ENCODE results near the gene GJA4. TPM values are rescaled to one million over a fixed set of nuclear protein-coding genes. Genes with fewer than 3 reads are reported as not detected.

Gene GJA4
- total RNA-seq, 1 experiment from 2014 or later: not detected

- Histone ChIP-seq H3K36me3 (ENCODE audit: low read depth, low read length) (no peaks in the 10 kb centered on the region), H3K27ac (ENCODE audit: low read length) (no peak overlapping the region), H3K9me3 (ENCODE audit: low read length) (no peaks in the 10 kb centered on the region), H3K4me2 (ENCODE audit: low read length) (no peak overlapping the region), H3K4me1 (ENCODE audit: insufficient read depth, low read length) (no peaks in the 10 kb centered on the region), H3F3A (ENCODE audit: low read length, unreplicated experiment) (no peaks in the 10 kb centered on the region), H3K9me2 (replicated peaks; ENCODE audit: low read length) (no peaks in the 10 kb centered on the region), H3K4me3 (ENCODE audit: low read length) (no peak overlapping the region), H3K79me2 (ENCODE audit: low read length) (no peaks in the 10 kb centered on the region), H3K27me3 (ENCODE audit: low read length) (no peaks in the 10 kb centered on the region), H3K9ac (ENCODE audit: low read length) (no peak overlapping the region), H4K20me1 (ENCODE audit: low read length) (no peaks in the 10 kb centered on the region), H2AFZ (ENCODE audit: low read length) (no peak overlapping the region)
- intact Hi-C loops (cut with micrococcal nuclease): no loop called here
- ChIA-PET CTCF (no interaction called here), POLR2A (ENCODE audit: unreplicated experiment) (no interaction called here)
- ATAC-seq (no peak), DNase-seq (no peak)
- no TSS peak for BruUV-seq (replicated peaks)
- TF ChIP-seq EZH2phosphoT487 (IDR thresholded peaks at IDR 0.05; ENCODE audit: borderline replicate concordance, low read length) (no peak), EZH2 (IDR thresholded peaks at IDR 0.05; ENCODE audit: low read length, unreplicated experiment) (no peak)
- TF ChIP-seq, protein P1, sequence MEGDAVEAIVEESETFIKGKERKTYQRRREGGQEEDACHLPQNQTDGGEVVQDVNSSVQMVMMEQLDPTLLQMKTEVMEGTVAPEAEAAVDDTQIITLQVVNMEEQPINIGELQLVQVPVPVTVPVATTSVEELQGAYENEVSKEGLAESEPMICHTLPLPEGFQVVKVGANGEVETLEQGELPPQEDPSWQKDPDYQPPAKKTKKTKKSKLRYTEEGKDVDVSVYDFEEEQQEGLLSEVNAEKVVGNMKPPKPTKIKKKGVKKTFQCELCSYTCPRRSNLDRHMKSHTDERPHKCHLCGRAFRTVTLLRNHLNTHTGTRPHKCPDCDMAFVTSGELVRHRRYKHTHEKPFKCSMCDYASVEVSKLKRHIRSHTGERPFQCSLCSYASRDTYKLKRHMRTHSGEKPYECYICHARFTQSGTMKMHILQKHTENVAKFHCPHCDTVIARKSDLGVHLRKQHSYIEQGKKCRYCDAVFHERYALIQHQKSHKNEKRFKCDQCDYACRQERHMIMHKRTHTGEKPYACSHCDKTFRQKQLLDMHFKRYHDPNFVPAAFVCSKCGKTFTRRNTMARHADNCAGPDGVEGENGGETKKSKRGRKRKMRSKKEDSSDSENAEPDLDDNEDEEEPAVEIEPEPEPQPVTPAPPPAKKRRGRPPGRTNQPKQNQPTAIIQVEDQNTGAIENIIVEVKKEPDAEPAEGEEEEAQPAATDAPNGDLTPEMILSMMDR (conservative IDR thresholded peaks at IDR 0.05; ENCODE audit: low read depth, low read length): no peak
Observed at GRCh38 chr1:34827341-34827941, 34.6 kb downstream of the GJA4 start.

DNA sequence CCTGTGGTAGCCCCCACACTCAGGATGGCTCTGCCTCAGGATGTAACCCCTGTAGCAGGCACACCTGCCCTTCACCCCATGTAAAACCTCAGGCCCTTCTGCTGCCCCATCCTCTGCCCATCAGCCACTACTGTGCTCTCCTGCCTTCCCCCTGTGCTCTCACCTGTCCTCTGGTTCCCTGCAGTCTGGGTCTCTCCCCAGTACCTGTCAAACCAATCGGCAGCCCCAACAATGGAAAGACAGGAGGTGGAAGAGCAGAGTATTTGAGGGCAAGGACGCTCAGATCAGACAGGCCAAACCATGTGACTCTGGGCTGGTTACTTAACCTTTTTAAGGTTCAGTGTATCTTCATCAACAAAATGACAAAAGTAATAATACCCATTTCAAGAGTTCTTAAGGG is 35.8 kb downstream of the GJA4 start:
- POLR2A ChIA-PET (ENCODE audit: unreplicated experiment): no interaction called here
- H3K27me3 ChIP-seq (ENCODE audit: low read length): no peaks in the 10 kb centered on the region
- intact Hi-C loops (cut with micrococcal nuclease): no loop called here
- H3K4me2 ChIP-seq (ENCODE audit: low read length): no peak overlapping the region
- no peak overlapping the region for H2AFZ ChIP-seq (ENCODE audit: low read length)
- H3K9ac ChIP-seq (ENCODE audit: low read length): no peak overlapping the region
- ATAC-seq (no peak), DNase-seq (no peak)
- BruUV-seq (replicated peaks): no TSS peak
- CTCF ChIA-PET: no interaction called here
- H3F3A ChIP-seq (ENCODE audit: low read length, unreplicated experiment): no peaks in the 10 kb centered on the region
- TF ChIP-seq EZH2 (IDR thresholded peaks at IDR 0.05; ENCODE audit: low read length, unreplicated experiment) (no peak), EZH2phosphoT487 (IDR thresholded peaks at IDR 0.05; ENCODE audit: borderline replicate concordance, low read length) (no peak)
- TF ChIP-seq, protein P1 (conservative IDR thresholded peaks at IDR 0.05; ENCODE audit: low read depth, low read length): no peak
- H3K4me3 ChIP-seq (ENCODE audit: low read length): no peak overlapping the region
- no peaks in the 10 kb centered on the region for H3K4me1 ChIP-seq (ENCODE audit: insufficient read depth, low read length)
- H3K9me3 ChIP-seq (ENCODE audit: low read length): no peaks in the 10 kb centered on the region
- no peaks in the 10 kb centered on the region for H3K36me3 ChIP-seq (ENCODE audit: low read depth, low read length)
- no peak overlapping the region for H3K27ac ChIP-seq (ENCODE audit: low read length)
- H3K9me2 ChIP-seq (replicated peaks; ENCODE audit: low read length): no peaks in the 10 kb centered on the region
- no peaks in the 10 kb centered on the region for H4K20me1 ChIP-seq (ENCODE audit: low read length)
- H3K79me2 ChIP-seq (ENCODE audit: low read length): no peaks in the 10 kb centered on the region

DNA sequence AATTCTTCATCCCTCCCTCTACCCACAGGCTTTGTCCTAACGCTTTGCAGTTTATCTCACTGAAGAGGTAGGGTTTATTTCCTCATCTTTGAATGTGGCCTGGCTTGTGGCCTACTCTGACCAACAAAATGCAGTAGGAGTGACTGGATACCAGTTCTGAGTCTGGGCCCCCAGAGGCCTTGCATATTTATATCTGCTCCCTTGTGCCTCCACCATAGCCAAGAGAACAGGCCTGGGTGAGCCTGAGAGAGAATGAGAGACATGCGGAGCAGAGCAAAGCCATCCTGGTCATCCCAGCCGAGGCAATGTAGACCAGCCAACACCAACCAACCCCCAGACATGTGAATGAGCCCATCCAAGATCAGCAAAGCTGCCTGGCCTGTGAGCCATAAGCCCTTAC is 36.5 kb downstream of the GJA4 start:
- H2AFZ ChIP-seq (ENCODE audit: low read length): no peak overlapping the region
- no peaks in the 10 kb centered on the region for H3K4me1 ChIP-seq (ENCODE audit: insufficient read depth, low read length)
- BruUV-seq (replicated peaks): no TSS peak
- no peaks in the 10 kb centered on the region for H3K9me2 ChIP-seq (replicated peaks; ENCODE audit: low read length)
- H3K4me2 ChIP-seq (ENCODE audit: low read length): no peak overlapping the region
- H4K20me1 ChIP-seq (ENCODE audit: low read length): no peaks in the 10 kb centered on the region
- TF ChIP-seq EZH2phosphoT487 (IDR thresholded peaks at IDR 0.05; ENCODE audit: borderline replicate concordance, low read length) (no peak), EZH2 (IDR thresholded peaks at IDR 0.05; ENCODE audit: low read length, unreplicated experiment) (no peak)
- TF ChIP-seq, protein P1 (conservative IDR thresholded peaks at IDR 0.05; ENCODE audit: low read depth, low read length): no peak
- ATAC-seq: no peak
- intact Hi-C loops (cut with micrococcal nuclease): no loop called here
- H3F3A ChIP-seq (ENCODE audit: low read length, unreplicated experiment): no peaks in the 10 kb centered on the region
- no peak overlapping the region for H3K9ac ChIP-seq (ENCODE audit: low read length)
- H3K9me3 ChIP-seq (ENCODE audit: low read length): no peaks in the 10 kb centered on the region
- H3K36me3 ChIP-seq (ENCODE audit: low read depth, low read length): no peaks in the 10 kb centered on the region
- no peaks in the 10 kb centered on the region for H3K79me2 ChIP-seq (ENCODE audit: low read length)
- H3K27me3 ChIP-seq (ENCODE audit: low read length): no peaks in the 10 kb centered on the region
- no peak overlapping the region for H3K4me3 ChIP-seq (ENCODE audit: low read length)
- ChIA-PET CTCF (no interaction called here), POLR2A (ENCODE audit: unreplicated experiment) (no interaction called here)
- DNase-seq: no peak
- H3K27ac ChIP-seq (ENCODE audit: low read length): no peak overlapping the region
